Cardiac muscle cell (in vitro differentiated cells and primary cell): ENCODE data around the gene DLL1. TPM values are rescaled to one million over a fixed set of nuclear protein-coding genes. Genes with fewer than 3 reads are reported as not detected.
A peak's percentile ranks its signal among the peaks of the same experiment; 100 is the strongest.

Source experiments
- DNase-seq, 2 donors: peaks; one replicate each; pipeline versions ENCODE4 v3.0.0 to v3.0.0-alpha.2; 2010 to 2017; ENCODE audit warnings: low read depth in 1 of 2, low spot score in 1 of 2
- H3K27ac ChIP-seq: fragments of 200-600 bp; sonication (generic); 2 replicates; pipeline ENCODE4 v1.5.1; 2016
- H3K27me3 ChIP-seq: fragments of 200-600 bp; sonication (generic); 2 replicates; pipeline ENCODE4 v1.6.0; 2016; ENCODE audit warnings: control low read depth
- H3K36me3 ChIP-seq: fragments of 200-600 bp; sonication (generic); 2 replicates; pipeline ENCODE4 v1.5.1; 2016; ENCODE audit warnings: control low read depth
- H3K4me1 ChIP-seq: fragments of 200-600 bp; sonication (generic); 2 replicates; pipeline ENCODE4 v1.8.1; 2017; ENCODE audit warnings: low read depth, mild to moderate bottlenecking, mixed run types
- H3K4me3 ChIP-seq: fragments of 200-600 bp; sonication (generic); 2 replicates; pipeline ENCODE4 v1.5.1; 2016; ENCODE audit warnings: mild to moderate bottlenecking
- H3K9me3 ChIP-seq: fragments of 200-600 bp; sonication (generic); 2 replicates; pipeline ENCODE4 v1.5.1; 2017; ENCODE audit warnings: low read depth, mild to moderate bottlenecking, control low read depth
- CTCF ChIP-seq: IDR thresholded peaks from 2 replicates; pipeline ENCODE4 v1.5.1; 2012; ENCODE audit warnings: low read depth, mild to moderate bottlenecking, low read length
- polyA plus RNA-seq: library from polyadenylated mRNA; unstranded; fragments of >200 nt; fragmentation: Nextera tagmentation; extraction: Ambion mirVana; gene quantifications from 2 replicates; pipeline ENCODE4 v1.2.1, GENCODE V29; 2016
- total RNA-seq: library from RNA; depleted of rRNA; stranded (reverse); fragments of >200 nt; gene quantifications from 2 replicates; pipeline ENCODE4 v1.2.3, GENCODE V29; 2016

Gene DLL1
- total and polyA plus RNA-seq, 2 experiments from 2014 or later: 2.2 to 4.3 TPM

GRCh38 chr6:170269846-170270541, 20.9 kb downstream of the DLL1 start:
- H3K27ac ChIP-seq: no peak overlapping the region
- no peaks in the 10 kb centered on the region for H3K9me3 ChIP-seq
- TF ChIP-seq CTCF: no peak
- H3K27me3 ChIP-seq: no peaks in the 10 kb centered on the region
- no peaks in the 10 kb centered on the region for H3K36me3 ChIP-seq
- H3K4me3 ChIP-seq: no peak overlapping the region
- no peaks in the 10 kb centered on the region for H3K4me1 ChIP-seq
- no peak for DNase-seq

GRCh38 chr6:170269151-170269845, 21.6 kb downstream of the DLL1 start:
- Histone ChIP-seq H3K36me3 (no peaks in the 10 kb centered on the region), H3K4me1 (no peaks in the 10 kb centered on the region), H3K27me3 (no peaks in the 10 kb centered on the region), H3K4me3 (no peak overlapping the region), H3K27ac (no peak overlapping the region), H3K9me3 (no peaks in the 10 kb centered on the region)
- no peak for DNase-seq
- no peak for TF ChIP-seq CTCF

GRCh38 chr6:170268216-170269129, 22.4 kb downstream of the DLL1 start:
- no peak for TF ChIP-seq CTCF
- H3K36me3 ChIP-seq: no peaks in the 10 kb centered on the region
- H3K27ac ChIP-seq: no peak overlapping the region
- H3K9me3 ChIP-seq: no peaks in the 10 kb centered on the region
- no peak overlapping the region for H3K4me3 ChIP-seq
- no peaks in the 10 kb centered on the region for H3K27me3 ChIP-seq
- no peaks in the 10 kb centered on the region for H3K4me1 ChIP-seq
- no peak for DNase-seq

- DNase-seq: no peak
- no peaks in the 10 kb centered on the region for H3K36me3 ChIP-seq
- H3K4me1 ChIP-seq: no peaks in the 10 kb centered on the region
- no peak overlapping the region for H3K27ac ChIP-seq
- H3K4me3 ChIP-seq: no peak overlapping the region
- no peaks in the 10 kb centered on the region for H3K27me3 ChIP-seq
- H3K9me3 ChIP-seq: no peaks in the 10 kb centered on the region
- no peak for TF ChIP-seq CTCF
Measured at GRCh38 chr6:170267688-170268087, 23.2 kb downstream of the DLL1 start.

GRCh38 chr6:170266061-170266825, 24.6 kb downstream of the DLL1 start:
- no peaks in the 10 kb centered on the region for H3K27me3 ChIP-seq
- H3K4me3 ChIP-seq: no peak overlapping the region
- peak in 1 of 2 donors; percentile 5 for DNase-seq
- no peak overlapping the region for H3K27ac ChIP-seq
- H3K9me3 ChIP-seq: no peaks in the 10 kb centered on the region
- no peaks in the 10 kb centered on the region for H3K36me3 ChIP-seq
- H3K4me1 ChIP-seq: no peaks in the 10 kb centered on the region
- TF ChIP-seq CTCF: no peak
